Hepatocyte (in vitro differentiated cells): ENCODE measurements around the gene PCDHGA6.

Experiments used
- CTCF ChIP-seq: fragments of 200-600 bp; sonication (generic); IDR thresholded peaks from 2 replicates; pipeline ENCODE4 v1.5.1; 2016; ENCODE audit warnings: antibody characterized with exemption, mild to moderate bottlenecking; ENCODE audit not compliant: poor library complexity
- EZH2 ChIP-seq: fragments of 200-600 bp; sonication (generic); IDR thresholded peaks from 2 replicates; pipeline ENCODE4 v1.6.1; 2016; ENCODE audit warnings: antibody characterized with exemption, mild to moderate bottlenecking, borderline replicate concordance

- no peak for TF ChIP-seq CTCF
- TF ChIP-seq EZH2, result no peak
Observed at GRCh38 chr5:141360685-141361084, 13.0 kb upstream of the PCDHGA6 start.
